ENCODE data around the gene F12.

F12 gene

DNA sequence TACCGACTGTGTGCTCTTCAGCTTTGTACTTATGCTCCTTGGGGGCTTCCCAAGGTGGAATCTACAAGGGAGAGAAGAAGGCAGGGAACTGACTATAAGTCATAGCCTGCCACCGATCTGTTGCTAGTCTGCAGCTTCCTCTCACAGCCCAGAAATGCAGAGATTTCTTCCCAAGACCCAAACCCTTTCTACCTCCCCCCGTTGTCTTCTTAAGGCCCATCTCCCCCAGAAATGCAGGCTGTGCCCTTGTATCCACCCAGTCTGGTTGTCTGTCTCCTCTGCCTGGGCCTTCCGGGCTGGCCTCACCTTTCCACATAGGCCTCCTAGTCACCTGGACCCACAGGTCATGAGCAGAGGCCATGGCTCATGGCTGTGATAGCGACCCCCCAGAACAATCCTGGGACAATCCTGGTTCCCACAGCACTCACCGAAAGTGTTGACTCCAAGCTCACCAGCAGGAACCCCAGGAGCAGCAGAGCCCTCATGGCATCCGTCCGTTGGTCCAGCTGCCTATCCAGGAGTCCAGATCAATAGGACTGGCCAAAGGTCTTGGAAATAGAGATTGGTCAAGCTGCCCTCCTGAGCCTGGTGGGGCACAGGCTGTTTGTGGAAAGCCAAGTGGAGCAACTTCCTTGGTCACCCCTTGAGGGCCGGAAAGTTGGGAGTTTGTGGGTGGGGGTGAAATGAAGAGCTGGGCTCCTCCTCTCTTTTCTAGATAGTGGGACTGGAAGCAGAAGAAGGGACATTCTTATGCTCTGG is at the start of gene F12:
F12 (minus strand) TSS at position 522 of the 759 bp plus-strand sequence; CDS start at position 485, 37 bp downstream.
- TF ChIP-seq ZNF70 (CRISPR knock-in tag; IDR thresholded peaks at IDR 0.05): no peak
- ATAC-seq: no peak

- no peak for ATAC-seq
- no peak for TF ChIP-seq RARB (CRISPR knock-in tag; IDR thresholded peaks at IDR 0.05)
These were observed 49.6 kb upstream of the F12 start for GRCh38 chr5:177458912-177459350.

DNA sequence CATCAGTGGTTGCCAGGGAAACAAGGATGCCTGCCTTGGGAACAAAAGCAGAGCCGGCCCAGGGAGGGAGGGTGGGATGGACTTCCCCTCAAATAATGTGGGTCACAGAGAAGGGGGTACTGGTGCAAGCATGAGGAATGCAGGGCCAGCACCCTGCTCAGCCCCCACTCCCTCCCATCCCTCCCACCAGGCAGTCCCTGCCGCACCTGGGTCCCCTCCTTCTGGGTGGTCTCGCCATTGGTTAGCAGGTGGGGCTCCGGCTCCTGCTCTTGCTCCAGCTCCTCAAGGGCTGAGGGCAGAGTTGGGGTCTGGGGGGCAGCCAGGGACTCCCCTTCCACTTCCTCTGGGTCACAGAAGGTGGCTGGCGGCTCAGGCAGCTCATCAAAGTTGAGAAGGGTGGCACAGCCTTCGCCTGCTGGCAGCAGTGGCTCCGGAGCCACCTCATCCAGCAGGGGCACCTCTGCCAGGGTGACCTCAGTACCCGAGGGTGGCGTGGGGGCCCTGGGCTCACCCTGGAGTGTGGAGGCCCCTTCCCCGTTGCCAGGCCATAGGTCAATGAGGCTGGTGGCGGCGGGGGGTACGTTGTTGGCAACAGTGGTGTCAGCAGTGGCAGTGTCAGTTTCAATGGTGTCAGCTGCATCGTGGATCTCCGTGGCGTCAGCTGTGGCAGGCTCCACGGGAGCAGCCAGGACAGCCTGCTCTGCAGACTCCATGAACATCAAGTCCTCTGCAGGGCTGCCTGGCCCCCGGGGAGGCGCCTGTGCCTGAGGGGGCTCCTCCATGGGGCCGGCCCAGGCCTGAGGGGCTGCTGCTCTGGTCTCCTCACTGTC is 48.7 kb upstream of the F12 start:
- no peak for ATAC-seq
- TF ChIP-seq TOX (CRISPR knock-in tag; IDR thresholded peaks at IDR 0.05; ENCODE audit: borderline replicate concordance) (no peak), TSHZ2 (CRISPR knock-in tag; IDR thresholded peaks at IDR 0.05) (no peak), ZC3H10 (CRISPR knock-in tag; IDR thresholded peaks at IDR 0.05) (no peak), PPARA (CRISPR knock-in tag; IDR thresholded peaks at IDR 0.05; ENCODE audit: borderline replicate concordance) (no peak), POU6F1 (CRISPR knock-in tag; IDR thresholded peaks at IDR 0.05; ENCODE audit: borderline replicate concordance, low read depth) (no peak), ARNTL (CRISPR knock-in tag; IDR thresholded peaks at IDR 0.05; ENCODE audit: borderline replicate concordance, low read depth) (no peak), SNAI2 (CRISPR knock-in tag; IDR thresholded peaks at IDR 0.05) (no peak), ZNF565 (CRISPR knock-in tag; conservative IDR thresholded peaks at IDR 0.05; ENCODE audit: low read depth) (no peak), RARB (CRISPR knock-in tag; IDR thresholded peaks at IDR 0.05) (no peak), CSDC2 (CRISPR knock-in tag; IDR thresholded peaks at IDR 0.05) (no peak), CREB5 (CRISPR knock-in tag; IDR thresholded peaks at IDR 0.05; ENCODE audit: low read depth) (no peak), ISL1 (CRISPR knock-in tag; IDR thresholded peaks at IDR 0.05) (no peak), ZNF70 (CRISPR knock-in tag; IDR thresholded peaks at IDR 0.05) (no peak)

DNA sequence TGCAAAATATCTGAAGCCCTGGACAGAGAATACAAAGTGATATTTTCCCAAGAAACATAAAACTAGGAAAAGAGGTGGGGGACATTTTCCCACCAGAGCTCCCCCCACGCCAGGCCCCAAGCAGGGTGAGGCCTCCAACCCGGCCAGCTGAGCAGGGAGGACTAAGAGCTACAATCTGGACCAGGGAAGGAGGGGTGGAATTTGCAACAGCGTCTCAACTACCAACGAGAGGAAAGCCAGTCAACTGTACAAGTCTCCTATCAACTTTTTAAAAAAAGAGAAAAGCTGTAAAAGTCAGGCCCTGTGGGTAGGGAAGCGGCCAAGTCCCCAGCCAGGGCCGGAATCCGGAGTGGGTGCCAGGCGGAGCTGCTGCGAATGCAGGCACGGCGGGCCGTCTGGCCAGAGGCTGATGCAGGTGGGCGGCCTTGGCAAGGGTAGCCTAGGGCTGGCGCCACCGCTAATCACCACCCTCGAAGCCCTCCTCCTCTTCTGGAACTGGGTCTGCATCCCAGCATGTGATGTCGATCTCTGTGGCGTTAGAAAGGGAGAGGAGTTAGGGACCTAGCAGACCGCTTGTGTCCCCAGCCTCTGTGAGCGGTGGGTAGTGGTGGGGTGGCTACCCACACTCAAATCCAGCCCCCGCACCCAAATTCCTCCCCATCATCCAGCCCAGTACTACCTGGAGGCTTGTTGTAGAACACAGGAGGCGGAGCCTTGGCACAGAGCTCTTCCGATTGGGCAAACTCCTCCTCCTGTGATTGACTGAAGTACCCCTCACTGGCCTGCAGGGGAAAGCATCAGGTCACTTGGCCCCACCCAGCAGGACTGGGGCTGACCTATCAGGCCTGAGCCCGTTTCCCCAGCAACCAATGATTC is 47.9 kb upstream of the F12 start:
- TF ChIP-seq CSDC2 (CRISPR knock-in tag; IDR thresholded peaks at IDR 0.05) (no peak), CSRNP3 (CRISPR knock-in tag; IDR thresholded peaks at IDR 0.05) (no peak), BACH2 (CRISPR knock-in tag; IDR thresholded peaks at IDR 0.05; ENCODE audit: borderline replicate concordance) (no peak), ZNF8 (CRISPR knock-in tag; IDR thresholded peaks at IDR 0.05) (no peak), ARNTL (CRISPR knock-in tag; IDR thresholded peaks at IDR 0.05; ENCODE audit: borderline replicate concordance, low read depth) (no peak), PATZ1 (CRISPR knock-in tag; IDR thresholded peaks at IDR 0.05; ENCODE audit: borderline replicate concordance) (no peak), GLIS3 (CRISPR knock-in tag; IDR thresholded peaks at IDR 0.05) (no peak), OSR1 (CRISPR knock-in tag; IDR thresholded peaks at IDR 0.05) (no peak), ZFP30 (CRISPR knock-in tag; IDR thresholded peaks at IDR 0.05) (no peak), ZNF565 (CRISPR knock-in tag; conservative IDR thresholded peaks at IDR 0.05; ENCODE audit: low read depth) (no peak), ZC3H10 (CRISPR knock-in tag; IDR thresholded peaks at IDR 0.05) (no peak), CREB5 (CRISPR knock-in tag; IDR thresholded peaks at IDR 0.05; ENCODE audit: low read depth) (no peak), ISL1 (CRISPR knock-in tag; IDR thresholded peaks at IDR 0.05) (no peak), ZFP3 (CRISPR knock-in tag; IDR thresholded peaks at IDR 0.05) (no peak), RARB (CRISPR knock-in tag; IDR thresholded peaks at IDR 0.05) (no peak), TOX (CRISPR knock-in tag; IDR thresholded peaks at IDR 0.05; ENCODE audit: borderline replicate concordance) (no peak), PPARA (CRISPR knock-in tag; IDR thresholded peaks at IDR 0.05; ENCODE audit: borderline replicate concordance) (no peak)

More for the DNA sequence above, 47.9 kb upstream of the F12 start:
- ATAC-seq: peak; percentile 75

Measured in SK-N-SH treated with all-trans-retinoic acid at 6 μM for 48 hours (cell line).